Adrenal gland (tissue), 12 donors: Measurements from ENCODE around the gene POU2F3. TPM values are rescaled to one million over a fixed set of nuclear protein-coding genes. Genes with fewer than 3 reads are reported as not detected.

Source experiments
- DNase-seq, 7 donors: peaks; one replicate each; pipeline ENCODE4 v3.0.0-alpha.2; 2019 to 2020
- H3K27ac ChIP-seq, 5 donors: fragments of 200-600 bp; sonication (generic) in 4 of 5; 1 replicate in 3 of 5; 2 replicates in 2 of 5; pipeline versions ENCODE4 v1.5.1 to v1.8.0; 2016 to 2020; ENCODE audit warnings: mild to moderate bottlenecking in 1 of 5
- H3K27me3 ChIP-seq: fragments of 200-600 bp; 2 replicates; pipeline ENCODE4 v1.8.0; 2021
- H3K36me3 ChIP-seq, 2 donors: fragments of 200-600 bp; replicated peaks in 1 of 2; 1 replicate in 1 of 2; 2 replicates in 1 of 2; pipeline versions ENCODE4 v1.5.1 to v1.8.0; 2018 to 2022
- H3K4me1 ChIP-seq, 2 donors: fragments of 200-600 bp; replicated peaks in 1 of 2; 1 replicate in 1 of 2; 2 replicates in 1 of 2; pipeline versions ENCODE4 v1.5.1 to v1.8.0; 2018 to 2021
- H3K4me3 ChIP-seq, 4 donors: fragments of 200-600 bp; sonication (generic) in 3 of 4; one replicate each; pipeline ENCODE4 v1.5.1; 2016 to 2018
- H3K9me3 ChIP-seq, 3 donors: fragments of 200-600 bp; sonication (generic) in 1 of 3; replicated peaks in 1 of 3; 1 replicate in 2 of 3; 2 replicates in 1 of 3; pipeline versions ENCODE4 v1.5.1 to v1.8.0; 2016 to 2021
- POLR2A ChIP-seq, 2 donors: fragments of 450-650 bp; IDR thresholded peaks; one replicate each; pipeline ENCODE4 v1.6.1; 2017; ENCODE audit warnings: antibody characterized with exemption in 2 of 2, mild to moderate bottlenecking in 2 of 2, moderate library complexity in 1 of 2
- WGBS, 4 donors: extraction: QIAGEN DNeasy Blood & Tissue Kit in 2 of 4; methylation state at CpG; one replicate each; pipeline versions ENCODE4 v1.1.5 to v1.1.7; 2013 to 2017; 5-methylcytosine and 5-hydroxymethylcytosine counted together
- intact Hi-C, 2 donors: fragments of 100-400 bp; cut with DNase I; formaldehyde crosslinking; loops; one replicate each; pipeline versions ENCODE4 v1.14.1 to v1.15.0; 2022 to 2023
- polyA plus RNA-seq, 3 donors: library from polyadenylated mRNA; stranded (reverse); fragments of 200-250 nt in 2 of 3; fragments of 350-450 nt in 1 of 3; fragmentation: Illumina TruSeq in 1 of 3; extraction: RNeasy Lipid Tissue Mini Kit (QIAGEN cat#74804) in 1 of 3; gene quantifications; one replicate each; pipeline ENCODE4 v1.2.3, GENCODE V29; 2013 to 2014
- total RNA-seq, 9 donors: library from RNA; depleted of rRNA in 4 of 9; stranded (reverse); fragments of >200 nt in 4 of 9; fragments of 120-200 nt in 1 of 9; fragmentation: NEBNext Ultra II Directional in 1 of 9; extraction: Animal tissue kit (Norgen Biotek cat#: 25700) in 1 of 9; gene quantifications; one replicate each; pipeline versions ENCODE4 v1.1.0 to v1.2.4, GENCODE V29; 2013 to 2023
- TF ChIP-seq, protein P1 (sequence below), 6 experiments: fragments of 450-650 bp in 4 of 6; fragments of 200-600 bp in 2 of 6; sonication (generic) in 1 of 6; IDR thresholded peaks; 1 replicate in 5 of 6; 2 replicates in 1 of 6; pipeline versions ENCODE4 v1.5.1 to v1.8.0; 2016 to 2021; ENCODE audit warnings: antibody characterized with exemption in 6 of 6, mild to moderate bottlenecking in 2 of 6, moderate library complexity in 1 of 6
- donor health status: healthy with polysubstance abuse.
- donor health status: Bipolar disorder and iron deficiency.
- donor health status: DM: yes; HTN: yes; CAD: no.
- donor health status: DM: no; HTN: no; CAD: no.
- donor health status: DM: no; HTN: no; CAD: no.
- donor health status: DM: yes; HTN: yes; CAD: no.

POU2F3 gene
- total and polyA plus RNA-seq, 12 donors: 0.07 to 1.4 (median 0.17) TPM; not detected in 3

DNA sequence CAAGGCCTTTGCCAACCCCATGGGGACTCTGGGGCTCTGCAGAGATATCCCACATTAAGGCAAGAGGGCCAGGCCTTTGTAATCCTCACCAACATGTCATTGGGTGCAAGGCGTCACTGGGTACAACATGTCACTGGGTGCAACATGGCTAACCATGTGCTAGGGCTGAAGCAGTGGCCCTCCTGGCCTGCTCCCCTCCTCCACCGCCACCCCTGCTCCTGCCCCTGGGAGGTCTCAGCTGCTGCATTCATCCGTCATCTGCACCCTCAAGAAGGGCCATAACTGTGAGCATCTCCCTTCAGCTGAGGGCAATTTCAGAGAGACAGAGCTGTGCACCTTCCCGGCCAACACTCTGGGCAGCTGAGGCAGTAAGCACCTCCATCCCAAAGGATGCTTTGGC, 45.8 kb upstream of the POU2F3 start:
- Histone ChIP-seq H3K9me3 (no peaks in the 10 kb centered on the region), H3K4me1 (no peaks in the 10 kb centered on the region), H3K4me3 (no peak overlapping the region), H3K36me3 (no peaks in the 10 kb centered on the region), H3K27ac (no peak overlapping the region), H3K27me3 (no peaks in the 10 kb centered on the region)
- TF ChIP-seq POLR2A (IDR thresholded peaks at IDR 0.05): no peak
- TF ChIP-seq, protein P1, sequence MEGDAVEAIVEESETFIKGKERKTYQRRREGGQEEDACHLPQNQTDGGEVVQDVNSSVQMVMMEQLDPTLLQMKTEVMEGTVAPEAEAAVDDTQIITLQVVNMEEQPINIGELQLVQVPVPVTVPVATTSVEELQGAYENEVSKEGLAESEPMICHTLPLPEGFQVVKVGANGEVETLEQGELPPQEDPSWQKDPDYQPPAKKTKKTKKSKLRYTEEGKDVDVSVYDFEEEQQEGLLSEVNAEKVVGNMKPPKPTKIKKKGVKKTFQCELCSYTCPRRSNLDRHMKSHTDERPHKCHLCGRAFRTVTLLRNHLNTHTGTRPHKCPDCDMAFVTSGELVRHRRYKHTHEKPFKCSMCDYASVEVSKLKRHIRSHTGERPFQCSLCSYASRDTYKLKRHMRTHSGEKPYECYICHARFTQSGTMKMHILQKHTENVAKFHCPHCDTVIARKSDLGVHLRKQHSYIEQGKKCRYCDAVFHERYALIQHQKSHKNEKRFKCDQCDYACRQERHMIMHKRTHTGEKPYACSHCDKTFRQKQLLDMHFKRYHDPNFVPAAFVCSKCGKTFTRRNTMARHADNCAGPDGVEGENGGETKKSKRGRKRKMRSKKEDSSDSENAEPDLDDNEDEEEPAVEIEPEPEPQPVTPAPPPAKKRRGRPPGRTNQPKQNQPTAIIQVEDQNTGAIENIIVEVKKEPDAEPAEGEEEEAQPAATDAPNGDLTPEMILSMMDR (IDR thresholded peaks at IDR 0.05): no peak
- no peak for DNase-seq
- WGBS, 4 donors: 89 to 100% (median 100%) methylated on average over 4 of the region's 4 CpGs
- intact Hi-C loops: no loop called here

DNA sequence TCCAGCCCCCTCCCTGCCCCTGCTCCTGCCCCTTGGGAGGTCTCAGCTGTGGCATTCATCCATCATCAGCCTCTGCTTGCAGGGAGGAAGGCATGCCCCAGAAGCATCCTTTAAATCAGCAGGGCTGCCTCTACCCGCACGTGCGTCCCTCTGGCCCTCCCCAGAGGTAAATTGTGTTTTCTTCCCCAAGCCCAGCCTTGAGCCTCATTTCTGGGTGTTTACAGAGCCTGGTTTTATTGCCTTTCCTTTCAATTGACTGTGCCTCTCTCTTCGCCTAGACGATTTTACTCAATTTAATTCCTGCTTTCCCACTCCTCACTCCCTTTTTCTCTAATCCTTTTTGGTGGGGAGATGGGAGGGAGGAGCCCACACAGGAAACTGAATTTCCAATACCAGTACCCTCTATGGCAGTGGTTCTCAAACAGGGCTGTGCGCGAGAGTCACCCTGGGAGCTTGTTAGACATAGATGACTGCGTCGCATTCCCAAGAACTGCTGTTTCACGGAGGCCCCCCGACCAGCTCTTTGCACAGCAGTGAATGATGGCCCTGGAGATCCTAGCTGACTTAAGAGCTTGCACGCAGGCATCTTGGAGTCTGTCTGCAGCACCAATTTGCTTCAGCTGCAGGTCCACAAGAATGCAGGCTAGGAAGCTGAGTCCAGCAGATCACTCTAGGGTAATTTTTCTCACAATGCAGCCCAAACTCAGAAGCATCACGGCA, 44.2 kb upstream of the POU2F3 start:
- intact Hi-C loops: no loop called here
- Histone ChIP-seq H3K27ac (no peak overlapping the region), H3K36me3 (no peaks in the 10 kb centered on the region), H3K4me3 (no peak overlapping the region), H3K27me3 (no peaks in the 10 kb centered on the region), H3K4me1 (no peaks in the 10 kb centered on the region), H3K9me3 (no peaks in the 10 kb centered on the region)
- TF ChIP-seq, protein P1 (IDR thresholded peaks at IDR 0.05): no peak
- TF ChIP-seq POLR2A (IDR thresholded peaks at IDR 0.05): no peak
- DNase-seq: no peak
- WGBS, 4 donors: 81 to 88% (median 85%) methylated on average over 10 to 13 of the region's 13 CpGs

DNA sequence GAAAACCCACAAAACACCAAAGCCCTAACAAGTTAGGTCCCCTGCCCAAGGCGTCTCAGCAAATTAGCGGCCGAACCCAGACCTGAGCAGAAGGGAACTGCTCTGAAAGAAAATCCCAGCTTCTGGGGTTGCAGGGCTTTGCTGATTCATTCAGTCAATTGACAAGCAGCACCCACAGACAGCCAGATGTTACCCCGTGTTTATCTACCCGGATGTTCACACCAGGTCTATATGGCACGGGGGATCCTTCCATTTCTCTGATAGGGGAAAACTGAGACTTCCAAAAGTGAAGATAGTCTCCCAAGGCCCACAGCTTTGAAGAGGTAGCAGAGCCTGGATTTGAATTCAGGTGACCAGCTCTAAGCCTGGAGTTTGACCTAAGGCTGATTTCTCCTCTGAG, 43.1 kb upstream of the POU2F3 start:
- Histone ChIP-seq H3K36me3 (no peaks in the 10 kb centered on the region), H3K27ac (no peak overlapping the region), H3K9me3 (no peaks in the 10 kb centered on the region), H3K4me3 (no peak overlapping the region), H3K4me1 (no peaks in the 10 kb centered on the region), H3K27me3 (no peaks in the 10 kb centered on the region)
- WGBS, 4 donors: 74 to 100% (median 84%) methylated on average over 6 of the region's 6 CpGs
- no peak for DNase-seq
- intact Hi-C loops: no loop called here
- no peak for TF ChIP-seq POLR2A (IDR thresholded peaks at IDR 0.05)
- TF ChIP-seq, protein P1 (IDR thresholded peaks at IDR 0.05): no peak

DNA sequence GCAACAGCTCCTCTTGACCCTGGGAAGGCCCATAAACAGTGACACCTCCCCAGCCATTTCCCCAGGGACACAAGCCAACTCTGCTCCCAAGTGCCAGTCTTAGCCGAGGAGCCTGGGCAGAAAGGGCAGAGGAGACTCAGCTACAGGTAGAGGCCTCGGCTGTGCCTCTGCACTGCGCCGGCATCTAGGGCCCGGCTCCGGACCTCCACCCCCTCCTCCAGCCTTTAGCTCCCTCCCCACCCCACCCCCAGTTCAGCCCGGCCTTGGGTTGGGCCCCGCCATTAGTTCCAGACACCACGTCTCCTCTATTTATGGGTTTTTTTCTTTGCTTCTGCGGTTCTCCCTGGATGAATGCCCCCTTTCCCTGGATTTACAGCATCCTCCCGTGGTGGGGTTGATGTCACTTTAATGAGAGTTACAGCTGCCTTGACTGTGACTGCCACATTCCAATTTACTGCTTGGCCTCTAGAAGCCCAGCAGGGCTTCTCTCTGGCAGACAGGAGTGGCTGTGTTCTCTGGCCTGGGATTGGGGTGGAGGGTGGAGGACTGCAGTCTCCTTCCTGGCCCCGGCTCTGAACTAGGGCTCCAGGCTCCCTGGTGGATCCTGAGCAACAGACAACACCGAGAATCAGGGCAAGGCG, 42.6 kb upstream of the POU2F3 start:
- TF ChIP-seq POLR2A (IDR thresholded peaks at IDR 0.05): no peak
- TF ChIP-seq, protein P1 (IDR thresholded peaks at IDR 0.05): no peak
- H3K4me3 ChIP-seq: no peak overlapping the region
- no peaks in the 10 kb centered on the region for H3K9me3 ChIP-seq
- H3K27ac ChIP-seq: no peak overlapping the region
- WGBS, 4 donors: 70 to 80% (median 78%) methylated on average over 11 to 14 of the region's 14 CpGs
- H3K36me3 ChIP-seq: no peaks in the 10 kb centered on the region
- intact Hi-C loops: no loop called here
- H3K4me1 ChIP-seq: no peaks in the 10 kb centered on the region
- no peaks in the 10 kb centered on the region for H3K27me3 ChIP-seq
- DNase-seq: no peak
